ENCODE data around the gene SCYGR2. TPM values are rescaled to one million over a fixed set of nuclear protein-coding genes. Genes with fewer than 3 reads are reported as not detected.

Gene SCYGR2
- total and polyA plus RNA-seq, 2 of the 8 experiments (the other 6 are each of a cell fraction or from before 2014, with no cell fraction given) = not detected

DNA sequence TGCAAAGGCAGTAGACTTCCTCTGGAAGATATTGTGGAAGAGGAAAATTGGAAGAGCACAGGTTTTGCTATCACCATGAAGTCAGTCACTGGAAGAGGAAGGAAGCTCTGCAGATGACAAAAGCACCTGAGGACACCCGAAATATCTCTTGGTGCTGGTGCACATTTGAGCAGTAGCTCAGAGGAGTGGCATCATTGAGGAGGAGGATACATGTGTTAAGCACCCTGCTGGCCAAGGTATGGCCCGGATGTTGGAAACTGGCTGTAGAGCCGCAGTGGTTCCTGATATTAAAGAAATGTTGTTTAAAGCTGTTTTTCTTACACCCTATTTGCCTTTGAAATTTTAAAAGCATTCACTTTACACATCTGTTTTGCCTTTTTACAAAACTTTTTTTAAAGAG, 32.7 kb upstream of the SCYGR2 start:
- POLR2A ChIA-PET (ENCODE audit: partially characterized antibody) = interaction anchor here (0.8 to 2.2 kb wide), 3 partner anchors 10 to 93 kb away, joined by 3 to 8 read pairs (median 4); no protein-coding TSS in a partner anchor
- Histone ChIP-seq H4K5ac (ENCODE audit: insufficient read length, low read depth, low read length) (no peak overlapping the region), H2BK120ac (replicated peaks; ENCODE audit: low read depth, low read length) (no peak overlapping the region), H2AFZ (ENCODE audit: low read length) (no peak overlapping the region), H3K18ac (ENCODE audit: extremely low read depth, low read length) (no peak overlapping the region), H2BK20ac (ENCODE audit: low read length) (no peak overlapping the region), H2BK15ac (ENCODE audit: low read length) (no peak overlapping the region), H3K9ac (replicated peaks in 1 of 4; ENCODE audit: extremely low read depth in 1 of 4, low read depth in 3 of 4, low read length in 3 of 4) (no peak overlapping the region), H3K4me2 (ENCODE audit: insufficient read depth in 1 of 2, low read depth in 2 of 2, low read length in 2 of 2) (no peak overlapping the region), H3K27me3 (replicated peaks in 1 of 4; ENCODE audit: control insufficient read depth in 3 of 4, extremely low read depth in 1 of 4, insufficient read depth in 3 of 4, low read length in 3 of 4) (no peaks in the 10 kb centered on the region), H3K36me3 (ENCODE audit: control insufficient read depth in 2 of 4, insufficient read depth in 4 of 4, low read length in 3 of 4) (no peaks in the 10 kb centered on the region), H3K4ac (replicated peaks; ENCODE audit: insufficient read length, low read depth, low read length) (no peak overlapping the region), H4K8ac (ENCODE audit: extremely low read depth, insufficient read depth, low read length) (no peak overlapping the region), H3K9me3 (ENCODE audit: insufficient read depth in 2 of 2, low read depth in 1 of 2, low read length in 1 of 2) (no peaks in the 10 kb centered on the region), H2BK5ac (ENCODE audit: low read depth, low read length) (no peak overlapping the region), H3K14ac (ENCODE audit: insufficient read length) (no peak overlapping the region), H2BK12ac (ENCODE audit: low read depth, low read length) (no peak overlapping the region), H3K4me1 (replicated peaks in 1 of 4; ENCODE audit: control insufficient read depth in 3 of 4, insufficient read depth in 4 of 4, low read length in 3 of 4) (no peaks in the 10 kb centered on the region), H4K20me1 (replicated peaks in 1 of 2; ENCODE audit: control insufficient read depth in 1 of 2, insufficient read depth in 2 of 2, low read length in 2 of 2) (no peaks in the 10 kb centered on the region), H4K91ac (replicated peaks; ENCODE audit: insufficient read length, low read length) (no peak overlapping the region), H3K4me3 (ENCODE audit: extremely low read depth in 1 of 4, insufficient read depth in 2 of 4, low read depth in 3 of 4, low read length in 4 of 4) (no peak overlapping the region), H3K23ac (ENCODE audit: insufficient read length) (no peak overlapping the region), H3K27ac (ENCODE audit: low read depth, low read length) (no peak overlapping the region), H3K79me1 (ENCODE audit: low read depth, low read length) (no peaks in the 10 kb centered on the region), H3K23me2 (ENCODE audit: low read depth, low read length) (no peaks in the 10 kb centered on the region), H2AK5ac (ENCODE audit: low read depth, low read length) (no peak overlapping the region), H3K79me2 (ENCODE audit: control insufficient read depth in 1 of 2, insufficient read depth in 2 of 2, low read length in 2 of 2) (no peaks in the 10 kb centered on the region), H3K56ac (replicated peaks; ENCODE audit: insufficient read length, low read depth, low read length) (no peak overlapping the region)
- no peak for DNase-seq (ENCODE audit: low read depth in 1 of 2, low spot score in 2 of 2)
- no peak for FAIRE-seq
- 75% methylated on average over 3 of the region's 3 CpGs; no CpG with 5 or more reads in 1 of the 2 experiments for WGBS, 2 experiments (ENCODE audit: extremely low coverage in 1 of 2, insufficient coverage in 1 of 2, insufficient read length in 1 of 2, insufficient replicate concordance in 2 of 2, low coverage in 1 of 2, low lambda C conversion rate in 2 of 2, missing lambda C conversion rate in 1 of 2)
- CTCF ChIA-PET (ENCODE audit: partially characterized antibody) = interaction anchor here (0.7 to 2.3 kb wide), 4 partner anchors 11 to 200 kb away, joined by 3 to 6 read pairs (median 3); no protein-coding TSS in a partner anchor
- no peak for TF ChIP-seq HDAC6 (IDR thresholded peaks at IDR 0.05; ENCODE audit: low read depth, low read length)
- no peak for TF ChIP-seq POLR2AphosphoS5 (IDR thresholded peaks at IDR 0.05; ENCODE audit: low read depth, low read length)
- no peak for TF ChIP-seq TAF1 (IDR thresholded peaks at IDR 0.05; ENCODE audit: low read depth, low read length)
- TF ChIP-seq SRF (IDR thresholded peaks at IDR 0.05; ENCODE audit: low read depth, low read length) = no peak
- TF ChIP-seq POU5F1 (IDR thresholded peaks at IDR 0.05; ENCODE audit: low read depth, low read length) = no peak
- TF ChIP-seq EZH2 (IDR thresholded peaks at IDR 0.05; ENCODE audit: low read depth, low read length, severe bottlenecking) = no peak
- TF ChIP-seq SP1 (IDR thresholded peaks at IDR 0.05; ENCODE audit: low read depth, low read length) = no peak
- no peak for TF ChIP-seq BACH1 (IDR thresholded peaks at IDR 0.05; ENCODE audit: low read length)
- TF ChIP-seq, protein P1, sequence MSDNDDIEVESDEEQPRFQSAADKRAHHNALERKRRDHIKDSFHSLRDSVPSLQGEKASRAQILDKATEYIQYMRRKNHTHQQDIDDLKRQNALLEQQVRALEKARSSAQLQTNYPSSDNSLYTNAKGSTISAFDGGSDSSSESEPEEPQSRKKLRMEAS (IDR thresholded peaks at IDR 0.05) = no peak
- TF ChIP-seq JUN (IDR thresholded peaks at IDR 0.05; ENCODE audit: low read depth, low read length) = no peak
- TF ChIP-seq SIN3A (conservative IDR thresholded peaks at IDR 0.05 in 1 of 2, IDR thresholded peaks at IDR 0.05 in 1 of 2; ENCODE audit: low read depth in 1 of 2, low read length in 2 of 2) = no peak
- TF ChIP-seq GABPA (IDR thresholded peaks at IDR 0.05; ENCODE audit: borderline replicate concordance, insufficient read depth, low read length) = no peak
- TF ChIP-seq FOSL1 (IDR thresholded peaks at IDR 0.05; ENCODE audit: insufficient read depth, low read depth, low read length) = no peak
- TF ChIP-seq, protein P2, sequence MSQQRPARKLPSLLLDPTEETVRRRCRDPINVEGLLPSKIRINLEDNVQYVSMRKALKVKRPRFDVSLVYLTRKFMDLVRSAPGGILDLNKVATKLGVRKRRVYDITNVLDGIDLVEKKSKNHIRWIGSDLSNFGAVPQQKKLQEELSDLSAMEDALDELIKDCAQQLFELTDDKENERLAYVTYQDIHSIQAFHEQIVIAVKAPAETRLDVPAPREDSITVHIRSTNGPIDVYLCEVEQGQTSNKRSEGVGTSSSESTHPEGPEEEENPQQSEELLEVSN (IDR thresholded peaks at IDR 0.05) = no peak
